ENCODE measurements around the gene ITPRIPL1. TPM values are rescaled to one million over a fixed set of nuclear protein-coding genes. Genes with fewer than 3 reads are reported as not detected.

The ITPRIPL1 gene
- total RNA-seq, 2 donors from 2014 or later, result 1.8 to 8.9 TPM

- no peak for DNase-seq (ENCODE audit: low spot score)
- H3K4me3 ChIP-seq, result no peak overlapping the region
- H3K36me3 ChIP-seq, result peaks cover 48 to 49% of the 10 kb centered on the region in 2 donors
- WGBS, result 83% methylated on average over 5 of the region's 5 CpGs
- TF ChIP-seq CTCF (IDR thresholded peaks at IDR 0.05), result no peak
- TF ChIP-seq POLR2AphosphoS5 (IDR thresholded peaks at IDR 0.05), result no peak
- TF ChIP-seq POLR2A (IDR thresholded peaks at IDR 0.05), result no peak
- no peaks in the 10 kb centered on the region for H3K27me3 ChIP-seq (replicated peaks; ENCODE audit: insufficient read depth)
- no peaks in the 10 kb centered on the region for H3K9me3 ChIP-seq
- intact Hi-C loops (cut with DNase I), result no loop called here
- H3K27ac ChIP-seq, result no peak overlapping the region
- H3K4me1 ChIP-seq (replicated peaks), result no peaks in the 10 kb centered on the region
Observed at GRCh38 chr2:96296925-96297324, 28.2 kb upstream of the ITPRIPL1 start.

- Histone ChIP-seq H3K4me1 (replicated peaks) (peaks cover 8% of the 10 kb centered on the region), H3K9me3 (no peaks in the 10 kb centered on the region), H3K27ac (no peak overlapping the region), H3K27me3 (replicated peaks; ENCODE audit: insufficient read depth) (no peaks in the 10 kb centered on the region), H3K4me3 (no peak overlapping the region), H3K36me3 (peaks cover 20 to 34% of the 10 kb centered on the region in 2 donors)
- DNase-seq (ENCODE audit: low spot score), result no peak
- intact Hi-C loops (cut with DNase I), result loop anchor here (10.0 kb wide), 1 partner anchor 203 kb away; the partner anchor contains the start of gene NEURL3
- 77% methylated on average over 1 of the region's 1 CpG for WGBS
- TF ChIP-seq POLR2A (IDR thresholded peaks at IDR 0.05) (no peak), CTCF (IDR thresholded peaks at IDR 0.05) (no peak), POLR2AphosphoS5 (IDR thresholded peaks at IDR 0.05) (no peak)
Observed at GRCh38 chr2:96301865-96302264, 23.3 kb upstream of the ITPRIPL1 start.

GRCh38 chr2:96304606-96305005, 20.5 kb upstream of the ITPRIPL1 start:
- intact Hi-C loops (cut with DNase I), result loop anchor here (2.0 to 10.0 kb wide), 2 partner anchors 38 to 200 kb away; partner anchors contain the start of genes CIAO1 and NEURL3
- peaks cover 13 to 17% of the 10 kb centered on the region in 2 donors for H3K36me3 ChIP-seq
- H3K4me3 ChIP-seq, result peak overlapping the region; percentile 67 to 72
- WGBS, result 58% methylated on average over 11 of the region's 11 CpGs
- peaks cover 8% of the 10 kb centered on the region for H3K4me1 ChIP-seq (replicated peaks)
- no peak for TF ChIP-seq POLR2AphosphoS5 (IDR thresholded peaks at IDR 0.05)
- TF ChIP-seq POLR2A (IDR thresholded peaks at IDR 0.05), result no peak
- TF ChIP-seq CTCF (IDR thresholded peaks at IDR 0.05), result no peak
- peak overlapping the region in 1 of 2 donors; percentile 72 for H3K27ac ChIP-seq
- no peaks in the 10 kb centered on the region for H3K9me3 ChIP-seq
- H3K27me3 ChIP-seq (replicated peaks; ENCODE audit: insufficient read depth), result no peaks in the 10 kb centered on the region
- no peak for DNase-seq (ENCODE audit: low spot score)

GRCh38 chr2:96305091-96305978, 19.8 kb upstream of the ITPRIPL1 start, which contains the start of gene SNRNP200:
SNRNP200 (minus strand) TSS chr2:96305546; CDS start chr2:96305437, 109 bp downstream.
- DNase-seq (ENCODE audit: low spot score), result peak; percentile 84
- H3K4me1 ChIP-seq (replicated peaks), result peaks cover 8% of the 10 kb centered on the region
- no peaks in the 10 kb centered on the region for H3K9me3 ChIP-seq
- peak within 1 kb of the TSS; percentile 67 to 72 for H3K4me3 ChIP-seq
- intact Hi-C loops (cut with DNase I), result loop anchor here (2.0 to 10.0 kb wide), 2 partner anchors 39 to 199 kb away; partner anchors contain the start of genes CIAO1 and NEURL3
- H3K36me3 ChIP-seq, result peaks cover 13 to 16% of the 10 kb centered on the region in 2 donors
- WGBS, result under 1% methylated on average over 61 of the region's 61 CpGs
- peak within 1 kb of the TSS; percentile 72 to 77 for H3K27ac ChIP-seq
- no peaks in the 10 kb centered on the region for H3K27me3 ChIP-seq (replicated peaks; ENCODE audit: insufficient read depth)
- peak; percentile 62 for TF ChIP-seq POLR2A (IDR thresholded peaks at IDR 0.05)
- peak; percentile 96 for TF ChIP-seq POLR2AphosphoS5 (IDR thresholded peaks at IDR 0.05)
- TF ChIP-seq CTCF (IDR thresholded peaks at IDR 0.05), result peak in 1 of 4 experiments; percentile 24
